Peyer's patch (tissue), 4 donors: ENCODE results near the gene CGNL1.

Experiments
- CTCF ChIP-seq, 6 experiments: fragments of 450-650 bp in 4 of 6; fragments of 200-600 bp in 2 of 6; sonication (generic) in 1 of 6; IDR thresholded peaks; one replicate each; pipeline ENCODE4 v1.5.1; 2017 to 2019; ENCODE audit warnings: antibody characterized with exemption in 6 of 6, mild to moderate bottlenecking in 3 of 6, moderate library complexity in 1 of 6
- POLR2A ChIP-seq, 2 donors: fragments of 450-650 bp; IDR thresholded peaks; one replicate each; pipeline ENCODE4 v1.5.1; 2017; ENCODE audit warnings: antibody characterized with exemption in 2 of 2, mild to moderate bottlenecking in 2 of 2, moderate library complexity in 2 of 2

GRCh38 chr15:57327985-57328471 lies 48.3 kb upstream of the CGNL1 start:
- TF ChIP-seq CTCF (IDR thresholded peaks at IDR 0.05): no peak
- no peak for TF ChIP-seq POLR2A (IDR thresholded peaks at IDR 0.05)
